HCT116 (cell line): ENCODE data around the gene FOXP2. TPM values are rescaled to one million over a fixed set of nuclear protein-coding genes. Genes with fewer than 3 reads are reported as not detected.

Source experiments
- ATAC-seq: fragments of 200-7000 bp; cut with Tn5 transposase; 2 replicates; pipeline ENCODE4 v1.9.1; 2020; ENCODE audit warnings: mild to moderate bottlenecking, moderate library complexity
- BruUV-seq: library from RNA; stranded (reverse); fragments of 400-500 nt; replicated peaks from 2 replicates; lab custom pipeline; 2021; lab: Mats Ljungman, UMichigan
- CTCF ChIA-PET: fragments of 300-600 bp; sonication (Branson Sonifier 250); formaldehyde crosslinking; loops from one replicate; lab custom pipeline; 2021; ENCODE audit warnings: antibody characterized with exemption; lab: Charles Lee
- POLR2A ChIA-PET: fragments of 300-600, 350-600 bp; sonication (Branson Sonifier 250); formaldehyde crosslinking; loops from one replicate; lab custom pipeline; 2021; ENCODE audit warnings: antibody characterized with exemption; lab: Charles Lee
- RAD21 ChIA-PET, 2 experiments: fragments of 300-600 bp; sonication (Branson Sonifier 250); formaldehyde crosslinking; loops; one replicate each; lab custom pipeline; 2023; ENCODE audit warnings: low total read pairs in 2 of 2; ENCODE audit not compliant: uncharacterized antibody in 2 of 2, unreplicated experiment in 2 of 2, low non-redundant PET in 1 of 2; lab: Charles Lee
- DNase-seq: peaks from one replicate; pipeline ENCODE4 v3.0.0-alpha.2; 2010; ENCODE audit warnings: low read depth, low spot score
- H2AFZ ChIP-seq: fragments of 200-600 bp; shearing (Covaris generic), sonication (generic); 2 replicates; pipeline ENCODE4 v1.6.1; 2017; ENCODE audit warnings: low read depth, mixed run types, mixed read lengths, antibody characterized with exemption, low read length; ENCODE audit not compliant: poor library complexity, severe bottlenecking
- H3K27ac ChIP-seq: 2 replicates; pipeline ENCODE4 v1.5.1; 2012; ENCODE audit warnings: low read depth, low read length
- H3K27me3 ChIP-seq: fragments of 200-600 bp; sonication (generic); 2 replicates; pipeline ENCODE4 v1.6.1; 2016; ENCODE audit warnings: mixed run types, low read length, mixed read lengths; ENCODE audit not compliant: insufficient read depth
- H3K36me3 ChIP-seq, 2 experiments: fragments of 200-500 bp in 1 of 2; fragments of 200-600 bp in 1 of 2; sonication (Bioruptor generic) in 1 of 2; sonication (generic) in 1 of 2; 2 replicates each; pipeline versions ENCODE4 v1.5.1 to v1.6.1; 2014 to 2016; ENCODE audit warnings: low read length in 2 of 2, inconsistent platforms in 1 of 2, mixed read lengths in 1 of 2, mixed run types in 1 of 2; ENCODE audit not compliant: insufficient read depth in 2 of 2, control insufficient read depth in 1 of 2
- H3K4me1 ChIP-seq, 2 experiments: fragments of 200-600 bp in 1 of 2; sonication (generic) in 1 of 2; 2 replicates each; pipeline versions ENCODE4 v1.5.1 to v1.6.1; 2012 to 2017; ENCODE audit warnings: low read length in 2 of 2, inconsistent platforms in 1 of 2, mild to moderate bottlenecking in 1 of 2, mixed read lengths in 1 of 2, mixed run types in 1 of 2, moderate library complexity in 1 of 2; ENCODE audit not compliant: insufficient read depth in 2 of 2, control insufficient read depth in 1 of 2
- H3K4me2 ChIP-seq: fragments of 200-600 bp; sonication (generic); 2 replicates; pipeline ENCODE4 v1.6.1; 2017; ENCODE audit warnings: mixed run types, low read length, mixed read lengths
- H3K4me3 ChIP-seq, 2 experiments: fragments of 200-600 bp in 1 of 2; sonication (generic) in 1 of 2; replicated peaks in 1 of 2; 2 replicates each; pipeline ENCODE4 v1.5.1; 2011 to 2016; ENCODE audit warnings: low read length in 2 of 2, control low read depth in 1 of 2, low read depth in 1 of 2, mild to moderate bottlenecking in 1 of 2, mixed read lengths in 1 of 2, mixed run types in 1 of 2
- H3K79me2 ChIP-seq: fragments of 200-600 bp; sonication (generic); 2 replicates; pipeline ENCODE4 v1.6.1; 2017; ENCODE audit warnings: mild to moderate bottlenecking, mixed run types, low read length, moderate library complexity, mixed read lengths; ENCODE audit not compliant: insufficient read depth
- H3K9ac ChIP-seq: fragments of 200-600 bp; sonication (generic); 2 replicates; pipeline ENCODE4 v1.6.1; 2016; ENCODE audit warnings: low read length, mixed read lengths
- H3K9me2 ChIP-seq: fragments of 200-600 bp; sonication (generic), shearing (Covaris generic); 2 replicates; pipeline ENCODE4 v1.6.1; 2017; ENCODE audit warnings: mixed run types, mild to moderate bottlenecking, moderate library complexity; ENCODE audit not compliant: insufficient read depth
- H3K9me3 ChIP-seq, 2 experiments: fragments of 200-500 bp in 1 of 2; fragments of 200-600 bp in 1 of 2; sonication (Bioruptor generic) in 1 of 2; sonication (generic) in 1 of 2; 2 replicates each; pipeline ENCODE4 v1.6.1; 2014 to 2017; ENCODE audit warnings: low read length in 2 of 2, mixed read lengths in 2 of 2, inconsistent platforms in 1 of 2, low read depth in 1 of 2, mild to moderate bottlenecking in 1 of 2, mixed run types in 1 of 2, moderate library complexity in 1 of 2; ENCODE audit not compliant: control insufficient read depth in 1 of 2, insufficient read depth in 1 of 2
- H4K20me1 ChIP-seq: fragments of 200-600 bp; sonication (generic), shearing (Covaris generic); 2 replicates; pipeline ENCODE4 v1.6.1; 2017; ENCODE audit warnings: mixed run types, mild to moderate bottlenecking, moderate library complexity; ENCODE audit not compliant: insufficient read depth
- CBX3 ChIP-seq: IDR thresholded peaks from 2 replicates; pipeline ENCODE4 v1.6.1; 2012; ENCODE audit warnings: low read depth
- CEBPB ChIP-seq: IDR thresholded peaks from 2 replicates; pipeline ENCODE4 v1.6.1; 2012; ENCODE audit warnings: low read depth
- ELF1 ChIP-seq: IDR thresholded peaks from 2 replicates; pipeline ENCODE4 v1.6.1; 2012; ENCODE audit warnings: low read depth, borderline replicate concordance
- EZH2 ChIP-seq: fragments of 200-600 bp; sonication (generic); IDR thresholded peaks from 2 replicates; pipeline ENCODE4 v1.6.1; 2017; ENCODE audit warnings: antibody characterized with exemption, mixed run types
- RAD21 ChIP-seq: IDR thresholded peaks from 2 replicates; pipeline ENCODE4 v1.6.1; 2012; ENCODE audit warnings: low read depth, mild to moderate bottlenecking
- SRF ChIP-seq: IDR thresholded peaks from 2 replicates; pipeline ENCODE4 v1.6.1; 2012; ENCODE audit warnings: low read depth
- ZFX ChIP-seq: fragments of 450-650 bp; IDR thresholded peaks from 2 replicates; pipeline ENCODE4 v1.6.1; 2017
- ZNF274 ChIP-seq: fragments of 200-500 bp; sonication (Bioruptor generic); IDR thresholded peaks from 2 replicates; pipeline ENCODE4 v1.6.1; 2014; ENCODE audit warnings: mild to moderate bottlenecking, low read depth, low read length, inconsistent platforms
- intact Hi-C: fragments of 100-400 bp; cut with micrococcal nuclease; formaldehyde crosslinking; loops from 2 replicates; pipeline ENCODE4 v1.10.0; 2022
- total RNA-seq: library from RNA; stranded (reverse); gene quantifications from one replicate; pipeline ENCODE4 v1.2.1, GENCODE V29; 2021; ENCODE audit not compliant: unreplicated experiment
- TF ChIP-seq, protein P1 (sequence below): IDR thresholded peaks from 2 replicates; pipeline ENCODE4 v1.6.1; 2012
- TF ChIP-seq, protein P2 (sequence below): IDR thresholded peaks from 2 replicates; pipeline ENCODE4 v1.6.1; 2011; ENCODE audit warnings: mild to moderate bottlenecking, low read length, moderate library complexity; ENCODE audit not compliant: insufficient replicate concordance; ENCODE audit errors: extremely low read depth
- TF ChIP-seq, protein P3 (sequence below), 3 experiments: fragments of 200-600 bp in 1 of 3; sonication (generic) in 1 of 3; IDR thresholded peaks in 2 of 3; conservative IDR thresholded peaks in 1 of 3; 2 replicates each; pipeline ENCODE4 v1.5.1; 2012 to 2017; ENCODE audit warnings: low read depth in 2 of 3, low read length in 2 of 3, antibody characterized with exemption in 1 of 3, borderline replicate concordance in 1 of 3, control low read depth in 1 of 3, mild to moderate bottlenecking in 1 of 3, mixed read lengths in 1 of 3, mixed run types in 1 of 3, moderate library complexity in 1 of 3; ENCODE audit not compliant: insufficient read depth in 1 of 3

Gene FOXP2
- total RNA-seq, 1 experiment from 2014 or later: 2.5 TPM

DNA sequence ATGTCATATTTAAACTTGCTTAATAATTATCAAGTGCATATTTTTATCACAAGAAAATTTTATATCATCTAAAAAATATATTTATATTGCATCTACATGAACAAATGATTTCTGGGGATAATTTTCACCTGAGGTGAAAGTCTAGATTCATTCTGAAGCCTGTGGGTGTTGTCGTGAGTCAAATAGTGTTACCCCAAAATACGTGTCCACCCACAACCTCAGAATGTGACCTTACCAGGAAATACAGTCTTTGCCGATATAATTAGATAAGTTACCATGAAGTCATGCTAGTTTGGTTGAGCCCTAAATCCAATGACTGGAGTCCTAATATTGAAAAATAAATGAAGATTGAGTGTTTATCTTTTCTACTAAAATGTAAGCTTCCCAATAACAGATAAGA lies 304.2 kb downstream of the FOXP2 start:
- H3K9me3 ChIP-seq: no peaks in the 10 kb centered on the region
- DNase-seq (no peak), ATAC-seq (no peak)
- intact Hi-C loops: no loop called here
- no peaks in the 10 kb centered on the region for H3K79me2 ChIP-seq
- H3K4me2 ChIP-seq: no peak overlapping the region
- H2AFZ ChIP-seq: no peak overlapping the region
- no peaks in the 10 kb centered on the region for H3K27me3 ChIP-seq
- H4K20me1 ChIP-seq: no peaks in the 10 kb centered on the region
- H3K36me3 ChIP-seq: no peaks in the 10 kb centered on the region
- POLR2A ChIA-PET: no interaction called here
- H3K4me3 ChIP-seq: no peak overlapping the region
- RAD21 ChIA-PET: no interaction called here
- no TSS peak for BruUV-seq
- no peak overlapping the region for H3K9ac ChIP-seq
- H3K9me2 ChIP-seq: no peaks in the 10 kb centered on the region
- H3K4me1 ChIP-seq: no peaks in the 10 kb centered on the region
- no peak overlapping the region for H3K27ac ChIP-seq
- no peak for TF ChIP-seq CEBPB
- no peak for TF ChIP-seq ZFX
- TF ChIP-seq, protein P1, sequence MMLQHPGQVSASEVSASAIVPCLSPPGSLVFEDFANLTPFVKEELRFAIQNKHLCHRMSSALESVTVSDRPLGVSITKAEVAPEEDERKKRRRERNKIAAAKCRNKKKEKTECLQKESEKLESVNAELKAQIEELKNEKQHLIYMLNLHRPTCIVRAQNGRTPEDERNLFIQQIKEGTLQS: no peak
- no peak for TF ChIP-seq SRF
- TF ChIP-seq, protein P2, sequence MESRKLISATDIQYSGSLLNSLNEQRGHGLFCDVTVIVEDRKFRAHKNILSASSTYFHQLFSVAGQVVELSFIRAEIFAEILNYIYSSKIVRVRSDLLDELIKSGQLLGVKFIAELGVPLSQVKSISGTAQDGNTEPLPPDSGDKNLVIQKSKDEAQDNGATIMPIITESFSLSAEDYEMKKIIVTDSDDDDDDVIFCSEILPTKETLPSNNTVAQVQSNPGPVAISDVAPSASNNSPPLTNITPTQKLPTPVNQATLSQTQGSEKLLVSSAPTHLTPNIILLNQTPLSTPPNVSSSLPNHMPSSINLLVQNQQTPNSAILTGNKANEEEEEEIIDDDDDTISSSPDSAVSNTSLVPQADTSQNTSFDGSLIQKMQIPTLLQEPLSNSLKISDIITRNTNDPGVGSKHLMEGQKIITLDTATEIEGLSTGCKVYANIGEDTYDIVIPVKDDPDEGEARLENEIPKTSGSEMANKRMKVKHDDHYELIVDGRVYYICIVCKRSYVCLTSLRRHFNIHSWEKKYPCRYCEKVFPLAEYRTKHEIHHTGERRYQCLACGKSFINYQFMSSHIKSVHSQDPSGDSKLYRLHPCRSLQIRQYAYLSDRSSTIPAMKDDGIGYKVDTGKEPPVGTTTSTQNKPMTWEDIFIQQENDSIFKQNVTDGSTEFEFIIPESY: no peak
- no peak for TF ChIP-seq EZH2
- TF ChIP-seq, protein P3, sequence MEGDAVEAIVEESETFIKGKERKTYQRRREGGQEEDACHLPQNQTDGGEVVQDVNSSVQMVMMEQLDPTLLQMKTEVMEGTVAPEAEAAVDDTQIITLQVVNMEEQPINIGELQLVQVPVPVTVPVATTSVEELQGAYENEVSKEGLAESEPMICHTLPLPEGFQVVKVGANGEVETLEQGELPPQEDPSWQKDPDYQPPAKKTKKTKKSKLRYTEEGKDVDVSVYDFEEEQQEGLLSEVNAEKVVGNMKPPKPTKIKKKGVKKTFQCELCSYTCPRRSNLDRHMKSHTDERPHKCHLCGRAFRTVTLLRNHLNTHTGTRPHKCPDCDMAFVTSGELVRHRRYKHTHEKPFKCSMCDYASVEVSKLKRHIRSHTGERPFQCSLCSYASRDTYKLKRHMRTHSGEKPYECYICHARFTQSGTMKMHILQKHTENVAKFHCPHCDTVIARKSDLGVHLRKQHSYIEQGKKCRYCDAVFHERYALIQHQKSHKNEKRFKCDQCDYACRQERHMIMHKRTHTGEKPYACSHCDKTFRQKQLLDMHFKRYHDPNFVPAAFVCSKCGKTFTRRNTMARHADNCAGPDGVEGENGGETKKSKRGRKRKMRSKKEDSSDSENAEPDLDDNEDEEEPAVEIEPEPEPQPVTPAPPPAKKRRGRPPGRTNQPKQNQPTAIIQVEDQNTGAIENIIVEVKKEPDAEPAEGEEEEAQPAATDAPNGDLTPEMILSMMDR (IDR thresholded peaks at IDR 0.05 in 2 of 3, conservative IDR thresholded peaks at IDR 0.05 in 1 of 3; ENCODE audit: borderline replicate concordance in 1 of 3, insufficient read depth in 1 of 3, low read depth in 2 of 3, low read length in 2 of 3): no peak
- no peak for TF ChIP-seq ZNF274
- TF ChIP-seq ELF1: no peak
- TF ChIP-seq CBX3: no peak
- TF ChIP-seq RAD21: no peak
- CTCF ChIA-PET: no interaction called here
